Stimulated activated CD4-positive, alpha-beta T cell treated with anti-CD3 and anti-CD28 coated beads, TNF-alpha, amount 100 ng/mL, for 24 hours (primary cell): ENCODE results near the gene AGBL3.

Source experiments
- DNase-seq, 3 experiments: peaks; one replicate each; pipeline ENCODE4 v3.0.0-alpha.2; 2020; ENCODE audit warnings: low read depth in 3 of 3

The AGBL3 gene

GRCh38 chr7:135147899-135148721 lies 161.8 kb downstream of the AGBL3 start, which contains the start of gene TMEM140:
Gene TMEM140, plus strand, starts transcription at chr7:135148072. Its CDS starts 16,370 bp downstream, at chr7:135164442.
- no peak for DNase-seq

GRCh38 chr7:135150072-135150782 lies 163.9 kb downstream of the AGBL3 start:
- no peak for DNase-seq

- DNase-seq, result no peak
Observed at GRCh38 chr7:135151132-135151531, 164.8 kb downstream of the AGBL3 start.

- no peak for DNase-seq
Observed at GRCh38 chr7:135151533-135151932, 165.2 kb downstream of the AGBL3 start.

GRCh38 chr7:135152442-135152841 lies 166.1 kb downstream of the AGBL3 start:
- DNase-seq, result no peak

- no peak for DNase-seq
Observed at GRCh38 chr7:135154734-135155133, 168.4 kb downstream of the AGBL3 start.

- DNase-seq, result no peak
Observed at GRCh38 chr7:135156290-135156689, 170.0 kb downstream of the AGBL3 start.

GRCh38 chr7:135158141-135158655 lies 171.9 kb downstream of the AGBL3 start:
- no peak for DNase-seq

GRCh38 chr7:135158874-135159273 lies 172.6 kb downstream of the AGBL3 start:
- DNase-seq, result no peak

GRCh38 chr7:135159359-135160085 lies 173.2 kb downstream of the AGBL3 start:
- DNase-seq, result no peak

GRCh38 chr7:135160098-135160857 lies 174.0 kb downstream of the AGBL3 start:
- DNase-seq, result no peak

- no peak for DNase-seq
Observed at GRCh38 chr7:135160858-135161653, 174.7 kb downstream of the AGBL3 start.

GRCh38 chr7:135161669-135162068 lies 175.4 kb downstream of the AGBL3 start:
- DNase-seq, result no peak

GRCh38 chr7:135162382-135163001 lies 176.2 kb downstream of the AGBL3 start:
- no peak for DNase-seq

GRCh38 chr7:135164357-135165061 lies 178.2 kb downstream of the AGBL3 start:
- no peak for DNase-seq

GRCh38 chr7:135165862-135166261 lies 179.6 kb downstream of the AGBL3 start:
- no peak for DNase-seq

GRCh38 chr7:135166338-135166990 lies 180.2 kb downstream of the AGBL3 start:
- no peak for DNase-seq

GRCh38 chr7:135167365-135167917 lies 181.1 kb downstream of the AGBL3 start:
- no peak for DNase-seq

GRCh38 chr7:135168001-135168400 lies 181.7 kb downstream of the AGBL3 start:
- DNase-seq, result no peak
